RWPE2 (cell line): ENCODE data around the gene ZNF587B.
A peak's percentile ranks its signal among the peaks of the same experiment; 100 is the strongest.
"Not testable (repeated sequence)": the region's sequence is repeated elsewhere in the genome, so short reads cannot be mapped to it uniquely, and the experiment has no call there.

Experiments used
- ATAC-seq: fragments of 200-7000 bp; cut with Tn5 transposase; 3 replicates; pipeline ENCODE4 v1.9.1; 2021; ENCODE audit warnings: low read depth
- DNase-seq: peaks from one replicate; pipeline ENCODE4 v3.0.0-alpha.2; 2020; ENCODE audit warnings: low spot score
- H3K27ac ChIP-seq: fragments of 450-650 bp; 2 replicates; pipeline ENCODE4 v1.5.1; 2017; ENCODE audit warnings: mild to moderate bottlenecking; ENCODE audit not compliant: poor library complexity, severe bottlenecking
- H3K27me3 ChIP-seq: fragments of 250-450 bp; sonication (Bioruptor Pico); 2 replicates; pipeline ENCODE4 v1.5.1; 2021; ENCODE audit warnings: mild to moderate bottlenecking, moderate library complexity; ENCODE audit not compliant: insufficient read depth, poor library complexity, severe bottlenecking
- H3K36me3 ChIP-seq: fragments of 250-450 bp; sonication (Bioruptor Pico); 2 replicates; pipeline ENCODE4 v1.5.1; 2020; ENCODE audit warnings: low read depth, mild to moderate bottlenecking, moderate library complexity
- H3K4me1 ChIP-seq: fragments of 250-450 bp; sonication (Bioruptor Pico); 2 replicates; pipeline ENCODE4 v1.5.1; 2021; ENCODE audit warnings: mild to moderate bottlenecking, moderate library complexity; ENCODE audit not compliant: insufficient read depth, poor library complexity, severe bottlenecking
- H3K4me3 ChIP-seq: fragments of 250-450 bp; sonication (Bioruptor Pico); 2 replicates; pipeline ENCODE4 v1.5.1; 2021; ENCODE audit warnings: mild to moderate bottlenecking, moderate library complexity; ENCODE audit not compliant: severe bottlenecking
- H3K9me3 ChIP-seq: fragments of 250-450 bp; sonication (Bioruptor Pico); 2 replicates; pipeline ENCODE4 v1.5.1; 2021; ENCODE audit warnings: mild to moderate bottlenecking, moderate library complexity; ENCODE audit not compliant: severe bottlenecking
- TF ChIP-seq, protein P1 (sequence below): fragments of 450-650 bp; IDR thresholded peaks from one replicate; pipeline ENCODE4 v1.5.1; 2017; ENCODE audit warnings: mild to moderate bottlenecking, moderate library complexity; ENCODE audit not compliant: poor library complexity, severe bottlenecking

The ZNF587B gene

DNA sequence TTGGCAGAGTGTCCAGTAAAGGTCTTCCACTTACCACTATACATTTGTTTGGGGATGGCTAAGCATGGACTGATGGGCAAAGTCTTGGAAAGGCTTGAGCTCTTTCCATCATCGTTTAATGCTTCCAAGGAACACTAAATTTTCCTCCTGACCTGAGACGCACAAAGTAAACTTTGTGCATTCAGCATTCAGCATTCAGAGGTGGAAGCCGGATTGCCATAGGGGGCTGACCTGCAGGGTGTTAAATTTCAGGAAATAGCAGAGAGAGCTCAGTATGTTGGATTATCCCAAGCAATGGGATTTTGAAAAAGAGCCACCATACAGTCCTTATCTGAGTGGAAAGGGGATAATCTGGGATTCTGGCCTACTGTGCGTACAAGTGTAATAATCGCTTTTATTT, 29.4 kb upstream of the ZNF587B start:
- TF ChIP-seq, protein P1, sequence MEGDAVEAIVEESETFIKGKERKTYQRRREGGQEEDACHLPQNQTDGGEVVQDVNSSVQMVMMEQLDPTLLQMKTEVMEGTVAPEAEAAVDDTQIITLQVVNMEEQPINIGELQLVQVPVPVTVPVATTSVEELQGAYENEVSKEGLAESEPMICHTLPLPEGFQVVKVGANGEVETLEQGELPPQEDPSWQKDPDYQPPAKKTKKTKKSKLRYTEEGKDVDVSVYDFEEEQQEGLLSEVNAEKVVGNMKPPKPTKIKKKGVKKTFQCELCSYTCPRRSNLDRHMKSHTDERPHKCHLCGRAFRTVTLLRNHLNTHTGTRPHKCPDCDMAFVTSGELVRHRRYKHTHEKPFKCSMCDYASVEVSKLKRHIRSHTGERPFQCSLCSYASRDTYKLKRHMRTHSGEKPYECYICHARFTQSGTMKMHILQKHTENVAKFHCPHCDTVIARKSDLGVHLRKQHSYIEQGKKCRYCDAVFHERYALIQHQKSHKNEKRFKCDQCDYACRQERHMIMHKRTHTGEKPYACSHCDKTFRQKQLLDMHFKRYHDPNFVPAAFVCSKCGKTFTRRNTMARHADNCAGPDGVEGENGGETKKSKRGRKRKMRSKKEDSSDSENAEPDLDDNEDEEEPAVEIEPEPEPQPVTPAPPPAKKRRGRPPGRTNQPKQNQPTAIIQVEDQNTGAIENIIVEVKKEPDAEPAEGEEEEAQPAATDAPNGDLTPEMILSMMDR = no peak
- ATAC-seq (no peak), DNase-seq (no peak)
- peak overlapping the region; percentile 85 for H3K27ac ChIP-seq
- H3K27me3 ChIP-seq = no peaks in the 10 kb centered on the region
- peaks cover 7% of the 10 kb centered on the region; the same call in 1 of the 2 replicates for H3K36me3 ChIP-seq
- H3K4me3 ChIP-seq = no peak overlapping the region
- H3K4me1 ChIP-seq = peaks cover 60% of the 10 kb centered on the region
- H3K9me3 ChIP-seq = no peaks in the 10 kb centered on the region

- Histone ChIP-seq H3K27ac (peak overlapping the region; percentile 85), H3K4me3 (no peak overlapping the region)
Observed at GRCh38 chr19:57802269-57802668, 27.8 kb upstream of the ZNF587B start.

GRCh38 chr19:57803265-57803593, 26.9 kb upstream of the ZNF587B start:
- TF ChIP-seq, protein P1 = no peak
- peaks cover 62% of the 10 kb centered on the region for H3K4me1 ChIP-seq
- peaks cover 25% of the 10 kb centered on the region for H3K36me3 ChIP-seq
- DNase-seq = no peak
- H3K9me3 ChIP-seq = no peaks in the 10 kb centered on the region
- peak overlapping the region; percentile 36 for H3K4me3 ChIP-seq
- peak overlapping the region; percentile 85 for H3K27ac ChIP-seq
- ATAC-seq = no peak; the same call in 1 of the 3 replicates
- no peaks in the 10 kb centered on the region for H3K27me3 ChIP-seq

More at GRCh38 chr19:57802269-57802668, 27.8 kb upstream of the ZNF587B start:
- Histone ChIP-seq H3K9me3 (no peaks in the 10 kb centered on the region), H3K4me1 (peaks cover 62% of the 10 kb centered on the region), H3K36me3 (peaks cover 16% of the 10 kb centered on the region), H3K27me3 (no peaks in the 10 kb centered on the region)
- TF ChIP-seq, protein P1 = no peak
- DNase-seq (no peak), ATAC-seq (no peak)

GRCh38 chr19:57803594-57804325, 26.3 kb upstream of the ZNF587B start:
- ATAC-seq (peak; percentile 58), DNase-seq (no peak)
- Histone ChIP-seq H3K9me3 (no peaks in the 10 kb centered on the region), H3K4me1 (peaks cover 58% of the 10 kb centered on the region), H3K27me3 (no peaks in the 10 kb centered on the region), H3K36me3 (peaks cover 28% of the 10 kb centered on the region), H3K4me3 (peak overlapping the region; percentile 36), H3K27ac (peak overlapping the region; percentile 85)
- TF ChIP-seq, protein P1 = no peak

GRCh38 chr19:57807541-57807940, 22.6 kb upstream of the ZNF587B start:
- H3K36me3 ChIP-seq = peaks cover 54% of the 10 kb centered on the region
- H3K9me3 ChIP-seq = no peaks in the 10 kb centered on the region
- DNase-seq = no peak
- no peak for ATAC-seq
- TF ChIP-seq, protein P1 = no peak
- H3K4me3 ChIP-seq = no peak overlapping the region
- peaks cover 20% of the 10 kb centered on the region for H3K4me1 ChIP-seq
- H3K27me3 ChIP-seq = no peaks in the 10 kb centered on the region
- H3K27ac ChIP-seq = no peak overlapping the region

DNA sequence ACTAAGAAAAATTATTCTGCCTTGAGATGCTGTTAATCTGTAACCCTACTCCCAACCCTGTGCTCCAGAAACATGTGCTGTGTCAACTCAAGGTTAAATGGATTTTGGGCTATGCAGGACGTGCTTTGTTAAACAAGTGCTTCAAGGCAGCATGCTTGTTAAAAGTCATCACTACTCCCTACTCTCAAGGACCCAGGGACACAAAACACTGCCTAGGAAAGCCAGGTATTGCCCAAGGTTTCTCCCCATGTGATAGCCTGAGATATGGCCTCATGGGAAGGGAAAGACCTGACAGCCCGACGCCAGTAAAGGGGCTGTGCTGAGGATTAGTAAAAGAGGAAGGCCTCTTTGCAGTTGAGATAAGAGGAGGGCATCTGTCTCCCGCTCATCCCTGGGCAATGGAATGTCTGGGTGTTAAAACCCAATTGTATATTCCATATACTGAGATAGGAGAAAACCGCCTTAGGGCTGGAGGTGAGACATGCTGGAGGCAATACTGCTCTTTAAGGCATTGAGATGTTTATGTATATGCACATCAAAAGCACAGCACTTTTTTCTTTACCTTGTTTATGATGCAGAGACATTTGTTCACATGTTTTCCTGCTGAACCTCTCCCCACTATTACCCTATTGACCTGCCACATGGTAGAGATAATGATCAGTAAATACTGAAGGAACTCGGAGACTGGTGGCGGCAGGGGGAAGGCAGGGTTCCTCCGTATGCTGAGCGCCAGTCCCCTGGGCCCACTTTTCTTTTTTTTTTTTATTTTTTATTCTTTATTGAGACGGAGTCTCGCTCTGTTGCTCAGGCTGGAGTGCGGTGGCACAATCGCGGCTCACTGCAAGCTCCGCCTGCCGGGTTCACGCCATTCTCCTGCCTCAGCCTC, 19.4 kb upstream of the ZNF587B start:
- H3K27ac ChIP-seq, ATAC-seq, DNase-seq, H3K4me1 ChIP-seq, H3K27me3 ChIP-seq, H3K4me3 ChIP-seq, H3K9me3 ChIP-seq: not testable (repeated sequence)
- H3K36me3 ChIP-seq = peaks cover 61% of the 10 kb centered on the region
